Measurements from ENCODE around the gene PI3.
"Not testable (repeated sequence)": the region's sequence is repeated elsewhere in the genome, so short reads cannot be mapped to it uniquely, and the experiment has no call there.

The PI3 gene, protein sequence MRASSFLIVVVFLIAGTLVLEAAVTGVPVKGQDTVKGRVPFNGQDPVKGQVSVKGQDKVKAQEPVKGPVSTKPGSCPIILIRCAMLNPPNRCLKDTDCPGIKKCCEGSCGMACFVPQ

DNA sequence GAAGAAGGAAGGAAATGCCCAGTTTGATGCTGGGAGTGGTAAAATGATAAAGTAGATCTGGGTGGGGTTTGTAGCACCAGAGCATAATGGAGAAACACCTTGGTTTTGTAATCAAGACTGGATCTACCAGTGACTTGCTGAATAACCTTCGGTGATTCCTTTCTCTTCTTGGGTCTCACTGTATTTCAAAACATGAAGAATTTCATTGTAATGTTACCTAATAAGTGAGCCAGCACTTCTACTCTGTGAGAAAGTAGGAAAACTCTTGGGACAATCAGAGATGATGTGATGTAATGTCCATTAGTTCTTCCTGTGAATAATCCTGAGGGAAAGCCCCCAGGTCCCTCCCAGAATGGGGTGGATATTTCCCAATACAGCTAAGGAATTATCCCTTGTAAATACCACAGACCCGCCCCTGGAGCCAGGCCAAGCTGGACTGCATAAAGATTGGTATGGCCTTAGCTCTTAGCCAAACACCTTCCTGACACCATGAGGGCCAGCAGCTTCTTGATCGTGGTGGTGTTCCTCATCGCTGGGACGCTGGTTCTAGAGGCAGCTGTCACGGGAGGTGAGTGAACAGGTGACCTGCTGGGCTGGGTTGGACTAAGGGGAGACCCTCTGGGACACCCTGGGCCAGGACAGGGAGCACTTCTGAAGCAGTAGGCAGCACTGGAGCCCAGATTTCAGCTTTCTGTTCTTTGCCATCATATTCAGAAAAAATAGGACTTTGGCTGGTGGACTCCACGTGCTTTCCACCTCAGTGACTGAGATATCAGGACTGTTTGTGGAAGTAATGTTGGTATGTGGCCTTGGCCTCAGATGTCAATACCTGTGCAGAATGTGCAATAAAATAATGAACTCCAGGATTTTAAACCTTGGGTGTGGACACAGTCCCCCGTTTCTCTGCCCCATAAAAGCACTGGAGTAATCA, at the start of gene PI3:
PI3 (plus strand) TSS at position 469 of the 931 bp plus-strand sequence; CDS start at position 490, 21 bp downstream.
- no peak for DNase-seq

DNA sequence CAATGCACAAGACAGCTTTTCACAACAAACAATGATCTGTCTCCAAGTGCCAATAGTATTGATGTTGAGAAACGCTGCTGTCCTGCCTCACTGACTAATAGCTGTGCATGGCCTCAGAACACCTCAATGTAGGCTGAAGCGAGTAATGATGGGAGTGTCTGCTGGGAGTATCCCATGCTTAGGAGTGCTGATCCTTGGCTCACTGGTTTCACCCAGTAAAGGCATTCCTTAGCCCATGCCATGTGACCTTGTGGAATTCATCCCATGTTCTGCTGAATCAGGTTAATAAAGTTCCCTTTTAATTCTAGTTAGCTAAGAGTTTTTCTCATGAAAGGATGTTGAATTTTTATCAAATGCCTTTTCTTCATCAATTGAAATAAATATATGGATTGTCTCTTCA, 46.6 kb upstream of the PI3 start:
- DNase-seq = no peak

DNA sequence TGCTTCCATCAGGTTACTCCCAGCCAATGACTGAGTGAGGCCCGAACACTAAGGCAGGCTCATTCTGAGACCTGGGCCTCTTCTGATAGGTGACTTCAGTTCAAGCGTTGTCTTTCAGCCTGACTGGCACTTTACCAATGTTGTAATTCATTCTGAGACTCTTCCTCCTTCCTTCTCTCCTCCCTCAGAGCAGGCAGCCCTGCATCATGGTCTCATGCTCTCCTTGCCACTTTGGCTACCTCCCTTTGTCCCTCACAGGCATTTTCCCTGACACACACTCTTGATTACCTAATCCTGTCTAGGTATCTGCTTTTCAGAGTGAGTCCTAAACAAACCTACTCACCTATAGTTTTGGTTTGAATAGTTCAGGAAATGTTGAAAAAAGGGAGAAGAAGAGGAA, 37.8 kb upstream of the PI3 start:
- no peak for DNase-seq

DNA sequence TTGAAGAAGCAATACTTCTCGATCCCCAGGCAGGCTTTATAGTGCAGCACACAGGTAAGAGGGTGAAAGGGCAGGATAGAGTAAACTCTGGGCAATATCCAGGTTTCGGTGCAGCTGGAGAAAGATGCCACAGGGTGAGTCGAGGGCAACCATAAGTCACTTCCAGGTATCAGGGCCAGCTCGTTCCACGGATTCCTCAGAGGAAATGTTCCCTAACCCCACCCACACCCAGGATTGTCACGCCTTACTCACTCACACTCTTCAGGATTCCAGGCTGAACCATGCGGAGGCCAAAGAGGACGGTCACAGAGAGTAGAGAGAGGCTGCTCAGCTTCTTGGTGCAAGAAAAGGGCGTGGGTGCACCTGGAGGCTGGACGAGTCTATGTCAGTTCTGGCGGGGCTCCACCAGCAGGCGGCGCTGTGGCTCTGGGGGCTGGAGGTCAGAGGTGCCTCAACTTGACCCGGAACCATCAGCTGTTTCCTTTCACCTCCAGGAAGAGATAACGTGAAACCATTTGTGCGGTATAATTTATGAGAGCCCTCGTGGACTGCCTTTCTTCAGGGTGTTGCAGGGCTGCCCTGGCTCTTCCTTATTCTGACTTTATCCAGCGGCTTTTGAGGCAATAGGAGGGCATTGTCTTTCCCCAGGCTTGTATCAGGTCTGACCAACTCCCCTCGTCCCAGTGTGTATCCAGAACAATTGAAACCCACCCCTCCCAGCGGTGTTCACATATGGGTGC, 36.0 kb upstream of the PI3 start:
- DNase-seq = peak; percentile 4 to 45 (median 26)

DNA sequence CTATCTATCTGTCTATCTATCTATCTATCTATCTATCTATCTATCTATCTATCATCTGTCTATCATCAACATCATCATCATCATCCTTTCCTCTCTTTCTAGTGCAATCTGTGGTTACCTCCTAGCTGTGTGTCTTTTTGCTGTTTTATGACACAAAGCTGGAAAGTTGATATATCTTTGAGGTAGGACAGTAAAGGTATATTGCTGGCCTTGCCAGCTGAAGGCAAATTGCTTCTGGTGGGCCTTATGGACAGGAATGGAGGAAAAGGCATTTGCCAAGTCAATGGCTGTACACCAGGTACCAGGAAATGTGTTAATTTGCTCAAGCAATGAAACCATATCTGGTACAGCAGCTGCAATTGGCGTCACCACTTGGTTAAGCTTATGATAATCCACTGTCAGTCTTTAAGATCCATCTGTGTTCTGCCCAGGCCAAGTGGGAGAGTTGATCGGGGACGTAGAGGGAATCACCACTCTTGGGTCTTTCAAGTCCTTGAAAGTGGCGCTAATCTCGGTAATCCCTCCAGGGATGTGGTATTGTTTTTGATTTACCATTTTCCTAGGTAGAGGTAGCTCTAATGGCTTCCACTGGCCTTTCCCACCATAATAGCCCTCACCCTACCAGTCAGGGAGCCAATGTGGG, 34.8 kb upstream of the PI3 start:
- DNase-seq = not testable (repeated sequence)

DNA sequence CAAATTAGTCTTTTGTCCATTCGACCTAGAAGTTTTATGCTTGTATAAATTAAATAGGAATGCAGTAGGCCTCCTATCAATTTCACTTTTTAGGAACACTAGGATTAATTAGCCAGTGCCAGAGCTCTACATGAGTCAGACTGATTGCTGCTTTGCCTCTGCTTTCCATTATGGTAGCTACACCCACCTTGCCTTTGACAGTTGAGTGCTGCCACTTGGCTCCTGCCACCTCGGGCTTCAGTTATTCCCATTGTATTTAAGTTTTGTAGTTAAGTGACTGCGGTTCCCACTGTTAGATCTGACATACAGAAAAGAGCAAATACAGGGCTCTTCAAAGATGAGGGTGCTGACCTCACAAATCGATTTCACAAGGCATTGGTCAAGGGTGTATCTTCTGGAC, 33.9 kb upstream of the PI3 start:
- DNase-seq = no peak

DNA sequence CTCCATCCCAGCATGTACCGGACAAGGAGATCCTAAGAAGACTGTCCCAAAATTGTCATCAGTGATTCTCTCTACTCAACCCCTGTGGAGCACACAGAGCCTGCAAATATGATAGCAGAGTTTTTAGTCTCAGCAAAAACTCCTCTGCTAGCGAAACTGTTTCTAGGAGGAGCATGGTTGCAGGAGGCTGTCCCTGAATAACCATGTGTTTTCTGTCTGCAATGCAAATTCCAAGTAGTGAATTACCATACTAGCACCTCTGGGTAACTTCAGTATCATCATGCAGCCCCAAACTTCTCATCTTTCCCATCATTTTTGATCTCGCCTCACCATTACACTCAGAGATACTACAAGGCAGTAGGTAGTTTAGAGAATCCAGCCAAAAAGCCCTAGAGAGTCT, 25.6 kb upstream of the PI3 start:
- no peak for DNase-seq

DNA sequence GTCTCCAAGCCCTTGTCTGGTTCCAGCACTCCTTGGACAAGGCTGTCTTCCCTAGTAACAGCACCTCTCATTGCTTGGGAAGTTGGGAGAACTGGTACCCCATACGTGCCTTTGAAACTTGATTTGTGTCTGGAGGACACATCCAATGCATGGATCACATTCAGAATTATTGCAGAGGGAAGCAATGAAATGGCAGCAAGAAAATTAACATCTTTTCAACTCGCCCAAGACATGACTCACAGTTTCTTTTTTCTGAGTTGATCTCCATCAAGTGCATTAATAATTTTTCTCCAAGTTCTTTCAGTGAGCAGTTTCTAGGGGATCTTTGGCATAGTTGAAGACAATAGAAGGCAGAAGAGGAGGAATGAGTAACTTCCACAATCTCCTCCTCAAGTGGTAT, 22.3 kb upstream of the PI3 start:
- no peak for DNase-seq

DNA sequence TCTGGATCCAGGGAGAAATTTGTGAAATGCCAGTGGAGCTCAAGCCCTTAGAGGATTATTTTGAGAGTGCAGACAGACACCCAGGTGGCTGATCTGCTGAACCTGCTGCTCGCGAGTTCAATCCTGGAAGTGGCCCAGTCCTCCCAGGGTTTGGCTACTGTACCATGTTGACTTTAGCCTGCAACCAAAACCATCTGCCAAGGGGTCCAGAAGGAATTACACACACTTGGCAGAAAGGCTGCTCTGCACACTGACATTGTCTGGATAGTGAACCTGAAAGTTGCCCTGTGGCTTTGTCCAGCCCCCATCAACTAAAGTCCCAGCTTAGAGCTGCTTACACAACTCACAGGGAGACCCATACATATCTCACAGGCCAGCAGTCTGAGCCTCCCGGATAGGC, 21.6 kb upstream of the PI3 start:
- DNase-seq = no peak

DNA sequence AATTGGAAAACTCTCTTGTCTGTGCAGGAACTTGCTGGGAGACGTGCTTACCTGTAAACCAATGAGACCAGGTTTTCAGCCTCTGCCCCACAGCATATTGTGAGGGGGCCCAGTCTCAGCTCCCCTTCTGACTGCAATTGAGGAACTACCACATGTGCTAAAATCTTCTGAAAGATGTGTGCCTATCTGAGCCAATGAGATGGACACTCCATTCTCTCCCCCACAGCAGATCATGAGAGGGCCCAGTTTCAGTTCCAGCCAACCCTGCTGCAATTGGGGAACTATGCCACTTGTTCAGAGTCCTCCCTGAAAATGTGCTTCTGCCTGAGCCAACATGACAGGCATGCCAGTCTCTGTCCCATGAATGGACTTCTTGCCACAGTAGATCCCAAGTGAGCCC, 20.9 kb upstream of the PI3 start:
- DNase-seq = no peak

DNA sequence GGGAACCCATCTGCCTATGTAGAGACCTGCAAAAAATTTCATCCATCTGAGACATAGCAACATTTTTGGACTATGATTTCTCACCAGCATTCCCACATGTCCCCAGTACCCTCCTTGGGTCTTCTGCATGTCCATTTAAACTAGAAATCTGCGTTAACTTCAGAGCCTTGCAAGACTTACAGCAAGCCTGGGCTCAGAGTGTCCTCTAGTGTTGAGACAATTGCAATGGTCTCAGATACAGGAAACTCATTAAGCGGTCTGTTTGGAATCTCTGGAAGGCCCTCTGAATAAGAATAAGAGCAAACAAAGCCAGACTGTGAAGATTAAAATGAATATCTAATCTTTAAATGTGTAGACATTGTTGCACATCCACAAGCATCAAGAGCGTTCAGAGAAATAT, 20.5 kb upstream of the PI3 start:
- DNase-seq = no peak

DNA sequence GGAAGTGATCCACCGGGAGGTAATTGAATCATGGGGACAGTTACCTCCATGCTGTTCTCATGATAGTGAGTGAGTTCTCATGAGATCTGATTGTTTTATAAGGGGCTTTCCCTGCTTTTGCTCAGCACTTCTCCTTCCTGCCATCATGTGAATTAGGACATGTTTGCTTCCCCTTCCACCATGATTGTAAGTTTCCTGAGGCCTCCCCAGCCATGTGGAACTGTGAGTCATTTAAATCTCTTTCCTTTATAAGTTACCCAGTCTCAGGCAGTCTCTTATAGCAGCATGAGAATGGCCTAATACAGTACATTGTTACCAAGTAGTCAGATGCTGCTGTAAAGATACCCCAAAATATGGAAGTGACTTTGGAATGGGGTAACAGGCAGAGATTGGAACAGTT, 19.9 kb upstream of the PI3 start:
- DNase-seq = not testable (repeated sequence)

DNA sequence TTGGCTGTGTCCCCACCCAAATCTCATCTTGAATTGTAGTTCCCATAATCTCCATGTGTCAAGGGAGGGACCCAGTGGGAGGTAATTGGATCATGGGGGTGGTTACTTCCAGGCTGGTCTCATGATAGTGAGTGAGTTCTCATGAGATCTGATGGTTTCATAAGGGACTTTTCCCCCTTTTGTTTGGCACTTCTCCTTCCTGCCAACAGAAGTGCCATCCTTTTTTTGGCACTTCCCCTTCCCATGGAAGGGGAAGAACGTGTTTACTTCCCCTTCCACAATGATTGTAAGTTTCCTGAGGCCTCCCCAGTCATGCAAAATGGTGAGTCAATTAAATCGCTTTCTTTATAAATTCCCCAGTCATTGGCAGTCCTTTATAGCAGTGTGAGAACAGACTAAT, 18.0 kb upstream of the PI3 start:
- no peak for DNase-seq

DNA sequence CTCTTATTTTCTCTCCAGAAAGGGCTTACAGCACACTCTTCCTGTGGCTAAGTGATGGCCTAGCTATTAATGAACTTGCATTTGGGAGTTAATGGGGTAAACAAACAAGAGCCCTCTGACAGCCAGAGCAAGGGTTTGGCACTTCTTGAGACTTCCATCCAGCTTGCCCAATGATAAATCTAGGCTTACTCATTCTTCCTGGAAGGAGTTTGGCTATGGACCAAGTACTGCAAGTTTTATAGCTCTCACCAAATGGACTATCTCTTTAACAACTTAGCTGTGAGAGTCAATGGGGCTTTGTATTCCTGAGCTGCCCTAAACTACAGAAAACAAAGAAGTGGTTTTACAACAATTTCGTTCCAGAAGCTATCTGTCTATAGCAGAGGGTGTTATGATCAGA, 16.7 kb upstream of the PI3 start:
- DNase-seq = no peak

DNA sequence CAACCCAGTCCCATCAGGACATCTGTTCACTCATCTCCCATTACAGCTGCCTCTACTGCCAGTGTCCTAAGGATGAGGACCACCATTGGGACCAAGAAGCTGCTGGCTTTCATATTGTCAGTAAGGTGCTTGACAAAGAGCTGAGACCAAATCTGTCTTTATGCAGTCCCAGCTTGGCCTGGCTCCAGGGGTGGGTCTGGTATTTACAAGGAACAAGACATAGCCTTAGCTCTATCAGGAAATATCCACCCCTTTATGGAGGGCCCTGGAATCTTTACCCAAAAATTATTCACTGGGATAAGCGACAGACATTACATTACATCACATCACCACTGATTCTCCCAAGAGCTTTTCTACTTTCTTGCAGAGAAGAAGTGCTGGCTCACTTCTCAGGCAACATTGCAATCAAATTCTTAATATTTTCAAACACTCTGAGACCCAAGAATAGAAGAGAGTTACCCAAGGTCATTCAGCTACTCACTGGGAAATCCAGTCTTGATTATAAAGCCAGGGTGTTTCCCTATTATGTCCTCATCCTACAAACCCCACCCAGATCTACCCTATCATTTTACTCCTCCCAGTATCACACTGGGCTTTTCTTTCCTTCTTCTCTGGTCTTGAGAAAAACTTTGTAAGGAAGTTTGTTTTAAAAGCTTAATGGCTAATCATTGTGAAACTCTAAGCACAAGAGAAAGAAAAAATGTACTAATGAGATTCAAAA, 11.5 kb upstream of the PI3 start:
- no peak for DNase-seq

DNA sequence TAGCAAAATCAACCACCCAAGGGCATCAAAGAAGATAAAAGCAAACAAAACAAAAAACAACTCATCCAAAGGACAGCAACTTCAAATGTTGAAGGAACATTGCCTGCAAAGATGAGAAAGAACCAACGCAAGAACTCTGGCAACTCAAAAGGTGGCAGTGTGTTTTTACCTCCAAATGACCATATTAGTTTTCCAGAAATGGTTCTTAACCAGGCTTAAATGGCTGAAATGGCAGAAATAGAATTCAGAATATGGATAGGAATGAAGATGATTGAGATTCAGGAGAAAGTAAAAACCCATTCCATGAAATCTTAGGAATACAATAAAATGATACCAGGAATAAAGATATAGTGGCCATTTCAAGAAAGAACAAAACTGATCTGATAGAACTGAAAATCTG, 9.8 kb upstream of the PI3 start:
- no peak for DNase-seq

DNA sequence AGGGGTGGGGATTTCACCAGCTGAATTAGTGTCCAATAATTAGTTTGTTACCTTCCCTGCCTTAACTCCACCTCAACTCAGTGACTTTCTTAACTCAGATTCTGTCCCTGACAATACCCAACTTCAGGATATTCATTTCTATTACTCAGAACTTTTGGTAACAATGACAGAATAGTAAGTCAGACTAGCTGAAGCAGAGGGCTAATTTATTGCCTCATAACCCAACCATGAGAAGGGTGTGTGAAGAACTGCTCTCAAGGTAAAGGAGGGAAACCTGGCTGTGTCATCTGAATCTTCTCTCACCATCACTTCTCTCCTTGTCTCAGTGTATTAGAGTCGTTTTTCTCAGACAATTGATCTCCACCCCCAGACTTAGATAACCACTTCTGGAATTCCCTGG, 1.2 kb upstream of the PI3 start:
- DNase-seq = no peak

DNA sequence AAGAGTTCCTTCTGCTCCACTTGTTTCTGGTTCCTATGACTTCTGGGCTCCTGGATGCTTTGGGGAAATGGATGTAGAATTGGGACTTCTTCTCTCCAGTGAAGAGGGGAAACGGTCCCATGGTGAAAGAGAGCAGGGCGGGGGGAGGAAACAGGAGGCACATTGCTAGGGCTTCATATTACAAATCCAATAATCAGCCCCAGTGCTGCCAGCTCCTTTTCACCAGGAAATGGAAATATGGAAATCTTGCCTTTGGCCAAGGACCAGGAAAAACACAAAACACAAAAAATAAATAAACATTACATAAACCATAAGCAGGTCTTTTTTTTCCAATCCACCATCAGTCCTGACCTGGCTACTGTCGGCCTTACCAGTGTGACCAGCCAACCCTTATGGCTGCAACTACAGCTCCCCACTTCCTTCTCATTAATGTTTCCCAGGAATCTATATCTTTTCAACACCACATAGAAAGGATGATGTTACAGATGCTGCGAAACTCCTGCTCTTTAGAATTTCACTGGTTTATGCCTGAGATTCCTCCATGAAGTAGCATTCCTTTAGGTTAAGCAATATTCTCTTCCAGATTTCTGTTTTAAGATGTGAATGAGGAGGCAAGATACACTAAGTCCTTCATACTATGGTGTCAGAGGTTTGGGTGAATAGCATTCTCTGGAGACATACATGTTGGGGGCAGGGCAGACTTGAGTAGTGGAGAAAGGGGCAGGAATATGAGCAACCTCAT, 2.0 kb downstream of the PI3 start:
- no peak for DNase-seq

DNA sequence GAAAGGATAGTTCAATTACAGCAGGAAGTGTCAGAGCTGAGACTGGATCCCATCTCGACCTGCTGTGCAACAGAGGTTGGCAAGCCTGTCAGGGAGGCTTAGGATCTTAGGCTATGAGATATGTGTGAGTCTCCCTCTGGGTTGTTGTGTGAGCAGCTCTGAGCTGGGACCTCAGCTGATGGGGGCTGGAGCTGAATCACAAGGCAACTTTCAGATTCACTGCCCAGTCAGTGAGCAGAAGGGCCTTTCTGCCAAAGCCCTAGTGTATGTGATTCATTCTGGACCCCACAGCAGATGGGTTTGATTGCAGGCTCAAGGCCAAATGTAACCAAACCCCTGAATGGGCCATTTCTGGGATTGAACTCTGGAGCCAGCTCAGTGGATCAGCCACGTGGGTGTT, 4.5 kb downstream of the PI3 start:
- DNase-seq = no peak

DNA sequence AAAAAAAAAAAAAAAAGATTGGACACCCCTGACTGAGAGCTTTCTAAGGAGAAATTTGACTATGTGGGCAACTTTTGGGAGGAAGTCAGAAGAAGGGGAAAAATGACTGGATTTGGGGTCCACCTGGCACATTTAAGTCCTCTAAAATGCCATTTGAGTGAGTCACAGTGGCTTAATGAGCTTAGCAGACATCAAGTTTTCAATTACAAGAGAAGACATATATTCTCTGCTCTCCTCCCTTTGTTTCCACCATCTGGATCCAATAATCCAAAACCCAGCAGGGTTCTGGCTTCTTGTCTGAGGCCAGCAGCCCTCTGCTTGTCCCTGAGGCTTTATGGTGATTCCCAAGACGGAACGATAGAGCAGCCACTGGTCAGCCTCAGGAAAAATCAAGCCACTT, 6.9 kb downstream of the PI3 start:
- DNase-seq = no peak

DNA sequence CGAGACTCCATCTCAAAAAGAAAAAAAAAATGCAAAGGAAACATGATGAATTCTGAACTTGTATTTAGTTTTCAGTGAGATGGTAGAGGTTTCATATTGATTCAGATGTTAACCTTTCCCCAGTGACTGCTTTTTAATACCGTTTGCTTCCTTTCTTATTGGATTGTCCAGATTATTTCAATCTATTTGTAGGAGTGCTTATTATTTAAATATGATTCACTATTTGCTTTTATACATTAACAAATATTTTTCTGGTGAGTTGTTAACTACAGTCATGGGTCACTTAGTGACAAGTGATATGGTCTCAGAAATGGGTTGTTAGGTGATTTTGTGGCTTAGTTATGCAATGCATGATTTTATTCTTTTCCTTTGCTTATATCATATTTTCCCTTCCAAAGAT, 8.4 kb downstream of the PI3 start:
- no peak for DNase-seq

DNA sequence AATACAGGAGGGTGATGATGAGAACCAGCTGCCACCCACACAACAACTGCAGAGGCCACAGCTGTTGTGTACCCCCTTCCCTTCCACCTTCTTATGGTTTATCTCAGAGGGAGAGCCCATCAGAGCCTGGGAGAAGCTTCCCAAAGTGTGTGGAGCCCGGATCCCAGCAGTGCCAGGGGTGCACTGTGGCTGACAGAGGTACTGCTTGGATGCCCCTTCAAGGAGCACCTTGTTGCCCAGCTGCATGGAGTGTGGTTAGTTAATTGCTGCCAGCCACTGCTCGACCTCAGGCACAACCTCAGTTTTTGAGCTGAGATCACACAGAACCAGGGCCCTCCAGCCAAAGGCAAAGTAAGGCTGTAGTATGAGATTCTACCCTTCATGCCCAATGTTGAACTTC, 13.0 kb downstream of the PI3 start:
- DNase-seq = no peak

Data from activated CD4-positive, CD25-positive, alpha-beta regulatory T cell (primary cell).